HEK293T (cell line): ENCODE results near the gene TTC39C.

ENCODE experiments used
- CTCF ChIA-PET: fragments of 350-600 bp; formaldehyde crosslinking; extraction: SDS; loops from one replicate; lab custom pipeline; 2021; ENCODE audit warnings: antibody characterized with exemption, inconsistent platforms; lab: Yijun Ruan, JAX
- POLR2A ChIA-PET: fragments of 350-600 bp; formaldehyde crosslinking; extraction: SDS; loops from one replicate; lab custom pipeline; 2020; ENCODE audit warnings: antibody characterized with exemption, inconsistent platforms; lab: Yijun Ruan, JAX
- DNase-seq: peaks from one replicate; pipeline ENCODE4 v3.0.0; 2012; ENCODE audit warnings: mixed read lengths; ENCODE audit errors: extremely low spot score
- ARNT ChIP-seq: fragments of 450-650 bp; IDR thresholded peaks from 2 replicates; pipeline ENCODE4 v1.6.1; 2017; ENCODE audit warnings: mild to moderate bottlenecking
- BHLHE40 ChIP-seq: fragments of 450-650 bp; IDR thresholded peaks from 2 replicates; pipeline ENCODE4 v1.6.1; 2016; ENCODE audit warnings: mild to moderate bottlenecking, moderate library complexity, borderline replicate concordance
- CTBP1 ChIP-seq: fragments of 450-650 bp; IDR thresholded peaks from 2 replicates; pipeline ENCODE4 v1.6.1; 2016; ENCODE audit warnings: borderline replicate concordance
- ELF4 ChIP-seq: fragments of 450-650 bp; IDR thresholded peaks from 2 replicates; pipeline ENCODE4 v1.6.1; 2017; ENCODE audit warnings: antibody characterized with exemption
- FOXA1 ChIP-seq: fragments of 450-650 bp; IDR thresholded peaks from 2 replicates; pipeline ENCODE4 v1.6.1; 2016; ENCODE audit warnings: mild to moderate bottlenecking
- FOXK2 ChIP-seq: fragments of 450-650 bp; IDR thresholded peaks from 2 replicates; pipeline ENCODE4 v1.6.1; 2016; ENCODE audit warnings: mild to moderate bottlenecking
- FOXM1 ChIP-seq: fragments of 450-650 bp; IDR thresholded peaks from 2 replicates; pipeline ENCODE4 v1.6.1; 2017; ENCODE audit warnings: mild to moderate bottlenecking, borderline replicate concordance
- HDGF ChIP-seq: fragments of 450-650 bp; IDR thresholded peaks from 2 replicates; pipeline ENCODE4 v1.6.1; 2017; ENCODE audit warnings: antibody characterized with exemption, borderline replicate concordance
- L3MBTL2 ChIP-seq: fragments of 450-650 bp; conservative IDR thresholded peaks from 2 replicates; pipeline ENCODE4 v1.6.1; 2016; ENCODE audit warnings: mild to moderate bottlenecking
- LEF1 ChIP-seq: fragments of 450-650 bp; IDR thresholded peaks from 2 replicates; pipeline ENCODE4 v1.6.1; 2017; ENCODE audit warnings: mild to moderate bottlenecking, borderline replicate concordance
- NFRKB ChIP-seq: fragments of 450-650 bp; IDR thresholded peaks from 2 replicates; pipeline ENCODE4 v1.6.1; 2016; ENCODE audit warnings: mild to moderate bottlenecking, moderate library complexity
- SP1 ChIP-seq: fragments of 450-650 bp; IDR thresholded peaks from 2 replicates; pipeline ENCODE4 v1.6.1; 2017
- SUZ12 ChIP-seq: fragments of 450-650 bp; IDR thresholded peaks from 2 replicates; pipeline ENCODE4 v1.6.1; 2016; ENCODE audit warnings: mild to moderate bottlenecking
- TARDBP ChIP-seq: fragments of 450-650 bp; IDR thresholded peaks from 2 replicates; pipeline ENCODE4 v1.6.1; 2016
- ZNF384 ChIP-seq: fragments of 450-650 bp; IDR thresholded peaks from 2 replicates; pipeline ENCODE4 v1.6.1; 2016
- TF ChIP-seq, protein P1 (sequence below): fragments of 450-650 bp; IDR thresholded peaks from 2 replicates; pipeline ENCODE4 v1.6.1; 2016

The TTC39C gene

DNA sequence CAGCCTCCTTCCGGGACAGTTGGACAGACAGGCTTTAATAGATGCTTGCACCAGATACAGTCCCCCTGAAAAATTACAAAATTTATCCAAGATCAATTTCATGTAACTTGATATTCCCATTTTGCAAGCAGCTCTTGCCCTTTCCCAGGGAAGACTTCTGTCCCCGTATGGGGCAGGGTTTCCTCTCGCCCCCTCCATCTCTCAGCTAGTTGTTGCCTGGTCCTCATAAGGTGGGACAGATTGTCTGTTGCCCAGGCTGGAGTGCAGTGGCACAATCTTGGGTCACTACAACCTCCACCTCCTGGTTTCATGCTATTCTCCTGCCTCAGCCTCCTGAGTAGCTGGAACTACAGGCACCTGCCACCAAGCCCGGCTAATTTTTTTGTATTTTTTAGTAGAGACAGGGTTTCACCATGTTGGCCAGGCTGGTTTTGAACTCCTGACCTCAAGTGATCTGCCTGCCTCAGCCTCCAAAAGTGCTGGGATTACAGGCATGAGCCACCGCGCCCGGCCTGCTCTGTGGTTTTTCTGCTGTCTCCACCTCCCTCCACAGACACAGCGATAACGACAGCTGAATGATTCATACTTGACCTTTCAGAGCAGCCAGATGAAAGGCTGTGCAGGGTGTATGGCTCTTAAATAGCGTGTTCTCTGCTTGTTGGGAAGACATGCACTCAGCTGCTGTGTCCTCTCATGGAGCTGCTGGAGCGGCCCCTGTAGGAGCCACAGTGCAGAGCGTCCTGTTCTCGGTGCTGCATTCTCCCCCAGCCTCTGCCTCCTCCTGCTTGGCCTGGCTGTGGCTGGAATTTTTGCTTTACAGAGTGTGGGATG, 61.4 kb downstream of the TTC39C start:
- CTCF ChIA-PET = interaction anchor here (0.6 to 1.0 kb wide), 4 partner anchors 10 to 212 kb away, joined by 3 to 4 read pairs (median 3); no protein-coding TSS in a partner anchor
- POLR2A ChIA-PET = interaction anchor here (1.8 kb wide), 1 partner anchor 63 kb away, joined by 5 read pairs; the partner anchor contains the start of gene CABYR
- TF ChIP-seq LEF1 (no peak), CTBP1 (no peak), L3MBTL2 (no peak), SP1 (no peak), FOXM1 (no peak)
- TF ChIP-seq, protein P1, sequence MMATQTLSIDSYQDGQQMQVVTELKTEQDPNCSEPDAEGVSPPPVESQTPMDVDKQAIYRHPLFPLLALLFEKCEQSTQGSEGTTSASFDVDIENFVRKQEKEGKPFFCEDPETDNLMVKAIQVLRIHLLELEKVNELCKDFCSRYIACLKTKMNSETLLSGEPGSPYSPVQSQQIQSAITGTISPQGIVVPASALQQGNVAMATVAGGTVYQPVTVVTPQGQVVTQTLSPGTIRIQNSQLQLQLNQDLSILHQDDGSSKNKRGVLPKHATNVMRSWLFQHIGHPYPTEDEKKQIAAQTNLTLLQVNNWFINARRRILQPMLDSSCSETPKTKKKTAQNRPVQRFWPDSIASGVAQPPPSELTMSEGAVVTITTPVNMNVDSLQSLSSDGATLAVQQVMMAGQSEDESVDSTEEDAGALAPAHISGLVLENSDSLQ = peak; percentile 68
- peak; percentile 83 for DNase-seq

- TF ChIP-seq CTBP1 (no peak), SUZ12 (no peak), NFRKB (no peak), HDGF (no peak), BHLHE40 (no peak), ZNF384 (no peak), ARNT (no peak), FOXA1 (no peak), SP1 (no peak), ELF4 (no peak)
- DNase-seq = no peak
- CTCF ChIA-PET = interaction anchor here (0.8 to 1.0 kb wide), 3 partner anchors 11 to 213 kb away, joined by 3 read pairs; no protein-coding TSS in a partner anchor
- POLR2A ChIA-PET = interaction anchor here (1.8 kb wide), 1 partner anchor 62 kb away, joined by 5 read pairs; the partner anchor contains the start of gene CABYR
Observed at GRCh38 chr18:24076950-24077349, 62.4 kb downstream of the TTC39C start.

DNA sequence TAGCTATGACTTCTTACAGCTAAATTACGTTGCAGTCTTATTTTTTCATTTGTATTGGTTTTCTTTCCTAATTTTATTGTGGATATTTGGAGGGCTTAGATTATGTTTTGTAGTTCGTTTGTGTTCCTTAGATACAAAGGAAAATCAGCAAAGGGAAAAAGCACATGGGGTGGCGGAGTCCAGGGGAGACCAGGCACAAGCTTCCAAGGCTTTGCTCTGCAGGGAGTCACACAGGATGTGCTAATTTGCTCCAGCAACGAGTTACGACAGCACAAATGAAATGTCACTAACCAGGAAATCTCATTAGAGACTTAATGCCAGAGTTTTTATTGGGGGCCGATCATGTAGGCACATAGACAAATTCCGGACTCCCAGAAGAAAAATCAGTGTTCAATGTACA, 63.8 kb downstream of the TTC39C start:
- ChIA-PET CTCF (interaction anchor here (0.6 kb wide), 1 partner anchor 94 kb away, joined by 3 read pairs; no protein-coding TSS in a partner anchor), POLR2A (no interaction called here)
- TF ChIP-seq L3MBTL2 = no peak
- TF ChIP-seq ZNF384 = no peak
- TF ChIP-seq LEF1 = no peak
- no peak for TF ChIP-seq FOXA1
- TF ChIP-seq ELF4 = no peak
- TF ChIP-seq HDGF = no peak
- TF ChIP-seq SUZ12 = no peak
- no peak for TF ChIP-seq SP1
- no peak for TF ChIP-seq FOXK2
- TF ChIP-seq TARDBP = no peak
- TF ChIP-seq FOXM1 = no peak
- no peak for TF ChIP-seq BHLHE40
- TF ChIP-seq ARNT = no peak
- TF ChIP-seq, protein P1 = no peak
- no peak for TF ChIP-seq CTBP1
- no peak for TF ChIP-seq NFRKB
- no peak for DNase-seq

DNA sequence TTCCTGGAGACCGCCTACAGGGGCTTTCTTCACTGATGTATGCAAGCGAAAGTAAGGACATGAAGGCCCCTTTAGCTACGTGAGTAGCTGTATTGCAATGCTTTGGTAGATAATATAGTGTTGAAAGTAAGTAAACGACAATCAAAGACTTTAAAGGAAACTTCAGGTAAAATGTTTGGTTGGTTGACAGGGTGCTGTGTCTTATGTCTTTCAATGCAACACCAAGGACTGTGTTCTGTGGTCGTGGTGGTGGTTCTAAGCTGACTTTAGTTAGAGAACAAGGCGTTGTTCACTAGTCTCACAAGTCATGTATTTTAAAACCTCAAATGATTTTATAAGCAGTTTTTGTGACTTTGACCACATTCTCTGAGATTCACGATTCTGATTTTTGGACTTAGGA, 66.3 kb downstream of the TTC39C start:
- POLR2A ChIA-PET = no interaction called here
- TF ChIP-seq SUZ12 (no peak), ELF4 (no peak), ZNF384 (no peak), CTBP1 (no peak), NFRKB (no peak), SP1 (no peak)
- DNase-seq = no peak
- CTCF ChIA-PET = no interaction called here

GRCh38 chr18:24083550-24083949, 69.0 kb downstream of the TTC39C start:
- TF ChIP-seq LEF1 (no peak), FOXM1 (no peak), NFRKB (no peak), TARDBP (no peak), ARNT (no peak), ELF4 (no peak)
- TF ChIP-seq, protein P1 = no peak
- ChIA-PET CTCF (no interaction called here), POLR2A (no interaction called here)
- no peak for DNase-seq

DNA sequence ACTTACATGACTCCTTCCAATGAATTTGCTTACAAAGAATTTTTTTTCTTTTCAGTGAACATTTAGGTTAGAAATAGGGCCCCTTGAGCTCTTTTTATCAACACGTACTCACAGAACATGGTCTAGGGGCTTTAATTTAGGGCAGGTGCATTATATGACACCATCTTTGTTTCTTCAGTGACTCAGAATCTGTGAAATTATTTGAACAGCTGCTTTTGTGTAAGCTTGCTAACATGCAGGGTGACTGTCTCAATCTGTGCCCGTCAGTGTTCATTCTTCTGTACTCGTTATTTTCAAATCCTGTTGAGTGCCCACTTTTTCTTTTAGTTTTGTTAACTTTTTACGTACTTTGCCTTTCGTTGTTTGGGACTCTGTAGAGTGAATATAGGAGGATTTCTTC, 71.5 kb downstream of the TTC39C start:
- POLR2A ChIA-PET = no interaction called here
- no peak for DNase-seq
- TF ChIP-seq FOXM1 (no peak), FOXA1 (no peak), SUZ12 (no peak), SP1 (no peak), ARNT (no peak), ELF4 (no peak), BHLHE40 (no peak), CTBP1 (no peak), LEF1 (no peak), HDGF (no peak), TARDBP (no peak), FOXK2 (no peak), L3MBTL2 (no peak), ZNF384 (no peak), NFRKB (no peak)
- TF ChIP-seq, protein P1 = no peak
- CTCF ChIA-PET = no interaction called here
